IMR-90 (cell line): Measurements from ENCODE around the gene ZDHHC24. TPM values are rescaled to one million over a fixed set of nuclear protein-coding genes. Genes with fewer than 3 reads are reported as not detected.

Experiments
- ATAC-seq: fragments of 200-7000 bp; cut with Tn5 transposase; 2 replicates; pipeline ENCODE4 v1.9.1; 2020; ENCODE audit warnings: low read depth, mild to moderate bottlenecking, moderate library complexity
- BruUV-seq: library from RNA; stranded (reverse); fragments of 400-500 nt; replicated peaks from 2 replicates; lab custom pipeline; 2021; lab: Mats Ljungman, UMichigan
- CTCF ChIA-PET: fragments of 300-600 bp; formaldehyde crosslinking; extraction: SDS; loops from one replicate; lab custom pipeline; 2021; ENCODE audit warnings: antibody characterized with exemption; lab: Yijun Ruan, JAX
- POLR2A ChIA-PET: fragments of 300-600 bp; sonication (Branson Sonifier 250); formaldehyde crosslinking; loops from one replicate; lab custom pipeline; 2022; ENCODE audit warnings: antibody characterized with exemption; ENCODE audit not compliant: unreplicated experiment; lab: Charles Lee
- DNase-seq: peaks from one replicate; pipeline ENCODE4 v3.0.0; 2013
- H2AFZ ChIP-seq: replicated peaks from 2 replicates; pipeline ENCODE3; 2013; ENCODE audit warnings: low read length, mild to moderate bottlenecking; ENCODE audit not compliant: poor library complexity
- H2AK5ac ChIP-seq: 2 replicates; pipeline ENCODE4 v1.6.1; 2013; ENCODE audit warnings: low read depth, low read length, inconsistent platforms
- H2AK9ac ChIP-seq: replicated peaks from 2 replicates; pipeline ENCODE3; 2013; ENCODE audit warnings: mild to moderate bottlenecking, low read depth, low read length, moderate library complexity; ENCODE audit not compliant: poor library complexity
- H2BK120ac ChIP-seq: 2 replicates; pipeline ENCODE4 v1.6.1; 2013; ENCODE audit warnings: low read depth, low read length, inconsistent platforms
- H2BK15ac ChIP-seq: 3 replicates; pipeline ENCODE4 v1.6.1; 2013; ENCODE audit warnings: low read depth, low read length, inconsistent platforms
- H2BK20ac ChIP-seq: 2 replicates; pipeline ENCODE4 v1.6.1; 2013; ENCODE audit warnings: low read depth, mild to moderate bottlenecking, inconsistent platforms, low read length, moderate library complexity
- H2BK5ac ChIP-seq: 2 replicates; pipeline ENCODE4 v1.6.1; 2013; ENCODE audit warnings: mild to moderate bottlenecking, low read depth, low read length, inconsistent platforms; ENCODE audit not compliant: poor library complexity, severe bottlenecking
- H3K14ac ChIP-seq: replicated peaks from 2 replicates; pipeline ENCODE4 v1.6.1; 2013; ENCODE audit warnings: low read depth, low read length, inconsistent platforms
- H3K18ac ChIP-seq: 2 replicates; pipeline ENCODE4 v1.6.1; 2013; ENCODE audit warnings: low read depth, low read length, control low read depth
- H3K23ac ChIP-seq: 2 replicates; pipeline ENCODE4 v1.6.1; 2013; ENCODE audit warnings: low read depth, low read length, inconsistent platforms
- H3K27ac ChIP-seq: 2 replicates; pipeline ENCODE4 v1.5.1; 2013; ENCODE audit warnings: mild to moderate bottlenecking, control low read depth, low read length; ENCODE audit not compliant: insufficient read depth
- H3K27me3 ChIP-seq: 2 replicates; pipeline ENCODE4 v1.6.1; 2013; ENCODE audit warnings: low read length; ENCODE audit not compliant: control insufficient read depth, insufficient read depth
- H3K36me3 ChIP-seq: 2 replicates; pipeline ENCODE4 v1.6.1; 2013; ENCODE audit warnings: low read length, mixed read lengths; ENCODE audit not compliant: control insufficient read depth, insufficient read depth
- H3K4ac ChIP-seq: 2 replicates; pipeline ENCODE4 v1.6.1; 2013; ENCODE audit warnings: low read depth, low read length, inconsistent platforms
- H3K4me1 ChIP-seq: 2 replicates; pipeline ENCODE4 v1.6.1; 2013; ENCODE audit warnings: low read length, mixed read lengths; ENCODE audit not compliant: control insufficient read depth, insufficient read depth
- H3K4me2 ChIP-seq: 2 replicates; pipeline ENCODE4 v1.6.1; 2013; ENCODE audit warnings: low read depth, mild to moderate bottlenecking, control low read depth, low read length, moderate library complexity
- H3K4me3 ChIP-seq: 2 replicates; pipeline ENCODE4 v1.5.1; 2013; ENCODE audit warnings: low read depth, mild to moderate bottlenecking, control low read depth, low read length, moderate library complexity; ENCODE audit not compliant: insufficient read depth
- H3K56ac ChIP-seq: 2 replicates; pipeline ENCODE4 v1.6.1; 2013; ENCODE audit warnings: low read length, inconsistent platforms; ENCODE audit not compliant: insufficient read depth; ENCODE audit errors: extremely low read depth
- H3K79me1 ChIP-seq, 2 experiments: 2 replicates each; pipeline ENCODE4 v1.6.1; 2013; ENCODE audit warnings: low read length in 2 of 2, inconsistent platforms in 1 of 2, low read depth in 1 of 2
- H3K9ac ChIP-seq: 2 replicates; pipeline ENCODE4 v1.6.1; 2013; ENCODE audit warnings: low read depth, low read length, control low read depth
- H3K9me1 ChIP-seq: 2 replicates; pipeline ENCODE4 v1.6.1; 2013; ENCODE audit warnings: low read length, inconsistent platforms; ENCODE audit not compliant: insufficient read depth
- H3K9me3 ChIP-seq: 2 replicates; pipeline ENCODE4 v1.6.1; 2013; ENCODE audit warnings: low read length; ENCODE audit not compliant: control insufficient read depth, insufficient read depth
- H4K20me1 ChIP-seq: 2 replicates; pipeline ENCODE4 v1.6.1; 2013; ENCODE audit warnings: low read length, inconsistent platforms; ENCODE audit not compliant: insufficient read depth
- H4K5ac ChIP-seq: 2 replicates; pipeline ENCODE4 v1.6.1; 2013; ENCODE audit warnings: mild to moderate bottlenecking, low read depth, low read length, control low read depth
- H4K8ac ChIP-seq, 2 experiments: 2 replicates each; pipeline ENCODE4 v1.6.1; 2013; ENCODE audit warnings: low read depth in 2 of 2, low read length in 2 of 2, control low read depth in 1 of 2, inconsistent platforms in 1 of 2
- H4K91ac ChIP-seq: 2 replicates; pipeline ENCODE4 v1.6.1; 2013; ENCODE audit warnings: low read depth, low read length, inconsistent platforms; ENCODE audit not compliant: insufficient read depth
- BHLHE40 ChIP-seq: fragments of 150-350 bp; IDR thresholded peaks from 2 replicates; pipeline ENCODE4 v1.6.1; 2016; ENCODE audit warnings: mild to moderate bottlenecking, low read depth, low read length
- POLR2A ChIP-seq: IDR thresholded peaks from 2 replicates; pipeline ENCODE4 v1.6.1; 2012; ENCODE audit warnings: mild to moderate bottlenecking, low read depth, low read length
- WGBS, 2 experiments: methylation state at CpG; one replicate each; pipeline versions ENCODE4 v1.1.5 to v1.1.7; 2013; ENCODE audit warnings: missing lambda C conversion rate in 2 of 2; ENCODE audit not compliant: insufficient read length in 1 of 2; ENCODE audit errors: extremely low coverage in 2 of 2; 5-methylcytosine and 5-hydroxymethylcytosine counted together
- dilution Hi-C: fragments of 300-500 bp; cut with HindIII; formaldehyde crosslinking; loops from one replicate; pipeline ENCODE4 v1.14.3; 2018; ENCODE audit warnings: low sequenced_read_pairs; ENCODE audit not compliant: unreplicated experiment
- in situ Hi-C: fragments of 300-500 bp; cut with MboI; formaldehyde crosslinking; loops from 3 replicates; pipeline ENCODE4 v1.14.3; 2019; ENCODE audit warnings: low sequenced_read_pairs, inconsistent platforms, mixed read lengths
- intact Hi-C: fragments of 100-400 bp; cut with micrococcal nuclease; formaldehyde crosslinking; loops from 2 replicates; pipeline ENCODE4 v1.10.0; 2022
- polyA plus RNA-seq, 3 experiments: library from polyadenylated mRNA; depleted of rRNA; stranded (reverse); fragments of >200 nt; gene quantifications; 2 replicates each; pipeline ENCODE4 v1.2.3, GENCODE V29; 2012; ENCODE audit warnings: low replicate concordance in 1 of 3
- total RNA-seq: library from RNA; depleted of rRNA; stranded (reverse); fragments of >200 nt; gene quantifications from 2 replicates; pipeline ENCODE4 v1.2.3, GENCODE V29; 2012

The ZDHHC24 gene
- total and polyA plus RNA-seq, 2 of the 4 experiments (the other 2 are of a cell fraction) = 3.2 to 10.9 TPM

DNA sequence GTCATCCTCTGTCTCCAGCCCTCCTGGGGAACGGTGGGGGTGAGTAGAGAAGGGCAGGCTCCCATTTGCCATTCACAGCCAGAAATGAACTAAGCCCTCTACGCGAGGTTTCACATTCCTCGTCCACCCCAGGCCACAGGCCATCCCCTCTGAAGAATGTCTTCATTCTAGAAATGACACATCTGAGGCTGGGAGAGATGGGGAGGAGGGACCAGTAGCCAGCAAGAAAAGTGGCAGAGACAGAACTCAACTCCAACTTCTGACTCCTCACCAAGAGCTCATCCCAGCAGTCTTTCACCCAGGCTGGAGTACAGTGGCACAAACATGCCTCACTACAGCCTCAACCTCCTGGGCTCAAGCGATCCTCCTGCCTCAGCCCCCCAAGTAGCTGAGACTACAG, 19.1 kb upstream of the ZDHHC24 start:
- H3K9me3 ChIP-seq = no peaks in the 10 kb centered on the region
- no peak for ATAC-seq
- peaks cover 4% of the 10 kb centered on the region; the same call in 1 of the 2 replicates for H3K9me1 ChIP-seq
- H3K27ac ChIP-seq = no peak overlapping the region
- in situ Hi-C loops = no loop called here
- H3K4me1 ChIP-seq = peaks cover 3% of the 10 kb centered on the region; the same call in 1 of the 2 replicates
- H4K8ac ChIP-seq = no peak overlapping the region
- no peak overlapping the region for H2BK120ac ChIP-seq
- no peak overlapping the region for H2BK20ac ChIP-seq
- no peak for DNase-seq
- H4K91ac ChIP-seq = no peak overlapping the region
- no peaks in the 10 kb centered on the region for H4K20me1 ChIP-seq
- ChIA-PET CTCF (no interaction called here), POLR2A (no interaction called here)
- intact Hi-C loops = no loop called here
- peak overlapping the region; percentile 72 for H2AK9ac ChIP-seq
- dilution Hi-C loops = no loop called here
- no peaks in the 10 kb centered on the region for H3K79me1 ChIP-seq
- H3K9ac ChIP-seq = no peak overlapping the region
- H3K27me3 ChIP-seq = peaks cover 4% of the 10 kb centered on the region; the same call in 1 of the 2 replicates
- no peak for TF ChIP-seq BHLHE40
- TF ChIP-seq POLR2A = no peak
- H2AK5ac ChIP-seq = no peak overlapping the region
- no peak overlapping the region for H2BK15ac ChIP-seq
- no peak overlapping the region for H2AFZ ChIP-seq
- no peak overlapping the region for H3K23ac ChIP-seq
- no peak overlapping the region for H2BK5ac ChIP-seq
- H3K14ac ChIP-seq = no peak overlapping the region
- 80% methylated on average over 1 of the region's 5 CpGs; no CpG with 5 or more reads in 1 of the 2 experiments for WGBS, 2 experiments
- H3K18ac ChIP-seq = no peak overlapping the region
- H4K5ac ChIP-seq = no peak overlapping the region
- no TSS peak for BruUV-seq
- H3K4me3 ChIP-seq = no peak overlapping the region
- H3K4ac ChIP-seq = no peak overlapping the region
- no peak overlapping the region for H3K56ac ChIP-seq
- H3K4me2 ChIP-seq = no peak overlapping the region
- H3K36me3 ChIP-seq = peaks cover 3% of the 10 kb centered on the region; the same call in 1 of the 2 replicates
